ENCODE results near the gene SLC39A5.
"Not testable (repeated sequence)": the region's sequence is repeated elsewhere in the genome, so short reads cannot be mapped to it uniquely, and the experiment has no call there.

Gene SLC39A5

DNA sequence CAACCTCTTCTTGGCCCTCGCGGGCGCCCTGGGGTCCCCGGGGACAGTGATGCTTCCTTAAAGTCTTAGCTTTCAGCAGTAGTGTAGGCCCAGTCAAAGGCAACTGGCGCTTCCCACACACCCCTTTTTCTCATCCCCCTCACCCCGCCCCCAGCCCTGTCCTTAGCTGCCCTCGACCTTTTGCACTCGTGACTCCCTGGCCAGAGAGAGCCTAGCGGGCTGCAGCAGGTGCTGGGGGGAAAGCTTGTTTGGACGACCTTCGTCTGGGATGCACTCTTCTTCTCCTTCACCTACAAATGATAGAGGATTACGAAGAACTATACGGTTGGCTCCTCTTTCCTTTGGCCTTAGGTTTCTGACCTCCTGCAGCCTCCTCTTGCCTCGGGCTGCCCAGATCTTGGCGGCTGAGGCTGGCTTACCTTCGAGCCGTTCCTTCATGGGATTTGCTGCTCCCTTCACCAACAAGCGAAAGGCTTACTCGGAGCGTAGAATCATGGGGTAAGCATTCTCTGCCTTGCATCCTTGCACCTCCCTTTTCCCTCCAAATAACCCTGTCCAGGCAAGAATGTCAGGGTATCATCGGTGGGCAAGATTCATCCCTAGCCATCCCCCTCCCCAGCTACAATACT lies 37.7 kb downstream of the SLC39A5 start:
- H3K23ac ChIP-seq (ENCODE audit: low read depth, low read length, poor library complexity) = peak overlapping the region; percentile 67
- no peak overlapping the region for H2BK120ac ChIP-seq (ENCODE audit: low read depth, low read length)
- no CpG with 5 or more reads among the region's 21 CpGs for WGBS, 2 donors (ENCODE audit: extremely low coverage in 2 of 2, insufficient read length in 2 of 2, insufficient replicate concordance in 1 of 2)
- H3K4me3 ChIP-seq (ENCODE audit: low read length in 2 of 2) = peak overlapping the region; percentile 79 to 90
- no peak overlapping the region for H4K8ac ChIP-seq (ENCODE audit: low read depth, low read length)
- H3K9ac ChIP-seq (ENCODE audit: low read depth, low read length, poor library complexity) = peak overlapping the region; percentile 79
- peak overlapping the region; percentile 55 for H3K27ac ChIP-seq (replicated peaks; ENCODE audit: low read length)
- peaks cover 8% of the 10 kb centered on the region in 2 donors for H3K4me1 ChIP-seq (ENCODE audit: control insufficient read depth in 2 of 2, insufficient read depth in 1 of 2, low read depth in 1 of 2, low read length in 2 of 2)
- no peak overlapping the region for H2AK5ac ChIP-seq (ENCODE audit: low read depth, low read length)
- peak overlapping the region; percentile 71 for H3K4me2 ChIP-seq (ENCODE audit: insufficient read depth, low read length, poor library complexity, severe bottlenecking)
- no peaks in the 10 kb centered on the region for H3K27me3 ChIP-seq (ENCODE audit: control insufficient read depth in 3 of 3, insufficient read depth in 3 of 3, low read depth in 1 of 3, low read length in 3 of 3)
- peak overlapping the region; percentile 0 for H2BK15ac ChIP-seq (ENCODE audit: low read length)
- peak overlapping the region; percentile 100 for H2AFZ ChIP-seq (ENCODE audit: low read length)
- H2BK12ac ChIP-seq (ENCODE audit: low read length) = no peak overlapping the region
- H2BK5ac ChIP-seq (ENCODE audit: low read length) = no peak overlapping the region
- no peaks in the 10 kb centered on the region for H3K9me3 ChIP-seq (replicated peaks in 1 of 2; ENCODE audit: control insufficient read depth in 2 of 2, insufficient read depth in 1 of 2, low read depth in 1 of 2, low read length in 2 of 2)
- H3K18ac ChIP-seq (ENCODE audit: low read length) = peak overlapping the region; percentile 85
- H4K91ac ChIP-seq (ENCODE audit: low read depth, low read length, poor library complexity) = no peak overlapping the region
- DNase-seq (ENCODE audit: low spot score) = peak; percentile 12
- peaks cover 14 to 42% of the 10 kb centered on the region in 2 donors for H3K36me3 ChIP-seq (replicated peaks in 1 of 2; ENCODE audit: control insufficient read depth in 2 of 2, insufficient read depth in 2 of 2, low read length in 2 of 2)
- no peak overlapping the region for H3K4ac ChIP-seq (ENCODE audit: low read length)
- no peak overlapping the region for H3K14ac ChIP-seq (ENCODE audit: low read length)
- H3K79me1 ChIP-seq (ENCODE audit: low read depth, low read length) = peaks cover 2% of the 10 kb centered on the region

DNA sequence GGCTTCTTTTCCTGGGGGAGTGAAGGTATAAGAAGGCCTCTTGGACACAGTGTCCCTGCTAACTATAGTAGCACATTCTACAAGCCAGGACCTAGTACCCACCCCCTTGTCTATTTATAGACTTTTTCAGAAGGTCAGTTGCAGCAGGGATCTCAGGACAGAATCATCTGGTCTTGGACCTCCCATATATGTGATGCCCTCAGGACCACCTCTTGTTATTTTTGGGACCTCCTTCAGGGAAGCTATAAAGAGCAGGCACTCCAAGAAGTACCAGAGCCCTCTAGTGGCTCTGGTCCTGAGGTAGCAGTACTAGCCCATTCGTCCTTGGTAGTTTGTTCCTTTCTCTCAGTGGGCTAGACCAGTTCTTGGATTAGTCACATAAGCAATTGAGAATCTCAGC lies 41.2 kb downstream of the SLC39A5 start:
- no peak overlapping the region for H2BK12ac ChIP-seq (ENCODE audit: low read length)
- H3K4ac ChIP-seq (ENCODE audit: low read length) = no peak overlapping the region
- no peak overlapping the region for H3K9ac ChIP-seq (ENCODE audit: low read depth, low read length, poor library complexity)
- H3K27ac ChIP-seq (replicated peaks; ENCODE audit: low read length) = no peak overlapping the region
- WGBS, 2 donors (ENCODE audit: extremely low coverage in 2 of 2, insufficient read length in 2 of 2, insufficient replicate concordance in 1 of 2) = no CpG with 5 or more reads among the region's 1 CpG
- no peak for DNase-seq (ENCODE audit: low spot score)
- H2AFZ ChIP-seq (ENCODE audit: low read length) = no peak overlapping the region
- H2AK5ac ChIP-seq (ENCODE audit: low read depth, low read length) = no peak overlapping the region
- no peak overlapping the region for H4K91ac ChIP-seq (ENCODE audit: low read depth, low read length, poor library complexity)
- H3K14ac ChIP-seq (ENCODE audit: low read length) = no peak overlapping the region
- H3K79me1 ChIP-seq (ENCODE audit: low read depth, low read length) = peaks cover 2% of the 10 kb centered on the region
- H3K4me2 ChIP-seq (ENCODE audit: insufficient read depth, low read length, poor library complexity, severe bottlenecking) = no peak overlapping the region
- no peak overlapping the region for H2BK15ac ChIP-seq (ENCODE audit: low read length)
- no peaks in the 10 kb centered on the region for H3K9me3 ChIP-seq (replicated peaks in 1 of 2; ENCODE audit: control insufficient read depth in 2 of 2, insufficient read depth in 1 of 2, low read depth in 1 of 2, low read length in 2 of 2)
- no peak overlapping the region for H2BK5ac ChIP-seq (ENCODE audit: low read length)
- no peak overlapping the region for H2BK120ac ChIP-seq (ENCODE audit: low read depth, low read length)
- no peaks in the 10 kb centered on the region for H3K27me3 ChIP-seq (ENCODE audit: control insufficient read depth in 3 of 3, insufficient read depth in 3 of 3, low read depth in 1 of 3, low read length in 3 of 3)
- no peak overlapping the region for H3K18ac ChIP-seq (ENCODE audit: low read length)
- no peak overlapping the region for H4K8ac ChIP-seq (ENCODE audit: low read depth, low read length)
- H3K23ac ChIP-seq (ENCODE audit: low read depth, low read length, poor library complexity) = no peak overlapping the region
- H3K4me3 ChIP-seq (ENCODE audit: low read length in 2 of 2) = no peak overlapping the region
- peaks cover 8% of the 10 kb centered on the region in 2 donors for H3K4me1 ChIP-seq (ENCODE audit: control insufficient read depth in 2 of 2, insufficient read depth in 1 of 2, low read depth in 1 of 2, low read length in 2 of 2)
- H3K36me3 ChIP-seq (replicated peaks in 1 of 2; ENCODE audit: control insufficient read depth in 2 of 2, insufficient read depth in 2 of 2, low read length in 2 of 2) = peaks cover 38 to 75% of the 10 kb centered on the region in 2 donors

DNA sequence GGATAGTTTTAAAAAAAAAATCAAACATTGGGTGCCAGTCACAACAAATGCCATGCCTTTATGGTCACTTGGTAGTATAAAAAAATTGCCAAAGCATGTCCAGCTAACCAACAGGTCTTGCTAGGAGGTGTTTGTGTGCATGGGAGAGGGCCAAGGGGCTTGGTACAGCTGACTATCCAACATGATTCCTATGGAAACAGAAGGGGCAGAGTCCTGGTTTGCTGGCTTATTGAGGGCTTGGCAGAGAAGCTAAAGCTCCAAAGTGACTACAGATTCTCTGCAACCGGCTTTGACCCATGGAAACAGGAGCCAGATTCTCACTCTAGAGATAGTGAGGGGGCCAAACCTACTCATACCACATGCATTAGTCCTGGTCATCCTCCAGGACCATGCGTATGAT lies 42.6 kb downstream of the SLC39A5 start:
- WGBS, 2 donors (ENCODE audit: extremely low coverage in 2 of 2, insufficient read length in 2 of 2, insufficient replicate concordance in 1 of 2) = no CpG with 5 or more reads among the region's 2 CpGs
- H2BK120ac ChIP-seq (ENCODE audit: low read depth, low read length); H2BK12ac ChIP-seq (ENCODE audit: low read length); H4K91ac ChIP-seq (ENCODE audit: low read depth, low read length, poor library complexity); H3K4me2 ChIP-seq (ENCODE audit: insufficient read depth, low read length, poor library complexity, severe bottlenecking); H3K79me1 ChIP-seq (ENCODE audit: low read depth, low read length); DNase-seq (ENCODE audit: low spot score); H3K27me3 ChIP-seq (ENCODE audit: control insufficient read depth in 3 of 3, insufficient read depth in 3 of 3, low read depth in 1 of 3, low read length in 3 of 3); H4K8ac ChIP-seq (ENCODE audit: low read depth, low read length); H3K9ac ChIP-seq (ENCODE audit: low read depth, low read length, poor library complexity); H3K4ac ChIP-seq (ENCODE audit: low read length); H3K14ac ChIP-seq (ENCODE audit: low read length); H3K27ac ChIP-seq (replicated peaks; ENCODE audit: low read length); H2AFZ ChIP-seq (ENCODE audit: low read length); H2BK15ac ChIP-seq (ENCODE audit: low read length); H3K23ac ChIP-seq (ENCODE audit: low read depth, low read length, poor library complexity); H2AK5ac ChIP-seq (ENCODE audit: low read depth, low read length); H3K18ac ChIP-seq (ENCODE audit: low read length); H3K9me3 ChIP-seq (replicated peaks in 1 of 2; ENCODE audit: control insufficient read depth in 2 of 2, insufficient read depth in 1 of 2, low read depth in 1 of 2, low read length in 2 of 2); H3K4me3 ChIP-seq (ENCODE audit: low read length in 2 of 2); H2BK5ac ChIP-seq (ENCODE audit: low read length); H3K4me1 ChIP-seq (ENCODE audit: control insufficient read depth in 2 of 2, insufficient read depth in 1 of 2, low read depth in 1 of 2, low read length in 2 of 2): not testable (repeated sequence)
- peaks cover 40 to 83% of the 10 kb centered on the region in 2 donors for H3K36me3 ChIP-seq (replicated peaks in 1 of 2; ENCODE audit: control insufficient read depth in 2 of 2, insufficient read depth in 2 of 2, low read length in 2 of 2)

DNA sequence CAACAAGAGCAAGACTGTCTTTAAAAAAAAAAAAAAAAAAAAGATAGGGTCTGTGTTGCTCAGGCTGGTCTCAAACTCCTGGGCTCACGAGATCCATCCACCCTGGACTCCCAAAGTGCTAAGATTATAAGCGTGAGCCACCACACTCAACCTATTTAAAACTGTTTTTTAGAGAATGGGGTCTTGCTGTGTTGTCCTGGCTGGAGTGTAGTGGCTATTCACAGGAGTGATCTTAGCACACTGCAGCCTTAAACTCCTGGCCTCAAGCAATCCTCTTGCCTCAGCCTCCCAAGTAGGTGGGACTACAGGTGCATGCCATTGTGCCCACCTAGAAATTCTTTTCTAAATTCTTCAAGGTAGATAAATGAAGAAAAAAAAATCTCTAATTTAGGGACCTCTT lies 44.4 kb downstream of the SLC39A5 start:
- H3K79me1 ChIP-seq (ENCODE audit: low read depth, low read length) = no peaks in the 10 kb centered on the region

More for the DNA sequence above, 44.4 kb downstream of the SLC39A5 start:
- Histone ChIP-seq H3K23ac (ENCODE audit: low read depth, low read length, poor library complexity) (no peak overlapping the region), H4K91ac (ENCODE audit: low read depth, low read length, poor library complexity) (no peak overlapping the region), H3K9me3 (replicated peaks in 1 of 2; ENCODE audit: control insufficient read depth in 2 of 2, insufficient read depth in 1 of 2, low read depth in 1 of 2, low read length in 2 of 2) (no peaks in the 10 kb centered on the region), H3K18ac (ENCODE audit: low read length) (no peak overlapping the region), H3K27ac (replicated peaks; ENCODE audit: low read length) (no peak overlapping the region), H3K9ac (ENCODE audit: low read depth, low read length, poor library complexity) (no peak overlapping the region), H3K4me3 (ENCODE audit: low read length in 2 of 2) (no peak overlapping the region), H2BK5ac (ENCODE audit: low read length) (no peak overlapping the region), H4K8ac (ENCODE audit: low read depth, low read length) (no peak overlapping the region), H2AK5ac (ENCODE audit: low read depth, low read length) (no peak overlapping the region), H2BK12ac (ENCODE audit: low read length) (no peak overlapping the region), H3K4ac (ENCODE audit: low read length) (no peak overlapping the region), H2BK120ac (ENCODE audit: low read depth, low read length) (no peak overlapping the region), H2AFZ (ENCODE audit: low read length) (no peak overlapping the region), H2BK15ac (ENCODE audit: low read length) (no peak overlapping the region), H3K4me1 (ENCODE audit: control insufficient read depth in 2 of 2, insufficient read depth in 1 of 2, low read depth in 1 of 2, low read length in 2 of 2) (no peaks in the 10 kb centered on the region), H3K27me3 (ENCODE audit: control insufficient read depth in 3 of 3, insufficient read depth in 3 of 3, low read depth in 1 of 3, low read length in 3 of 3) (no peaks in the 10 kb centered on the region), H3K14ac (ENCODE audit: low read length) (no peak overlapping the region), H3K36me3 (replicated peaks in 1 of 2; ENCODE audit: control insufficient read depth in 2 of 2, insufficient read depth in 2 of 2, low read length in 2 of 2) (peaks cover 40 to 92% of the 10 kb centered on the region in 2 donors), H3K4me2 (ENCODE audit: insufficient read depth, low read length, poor library complexity, severe bottlenecking) (no peak overlapping the region)
- DNase-seq (ENCODE audit: low spot score) = no peak
- no CpG with 5 or more reads among the region's 2 CpGs for WGBS, 2 donors (ENCODE audit: extremely low coverage in 2 of 2, insufficient read length in 2 of 2, insufficient replicate concordance in 1 of 2)
